C4-2B (cell line): ENCODE measurements around the gene FLRT3.

Experiments used
- H3K27ac ChIP-seq: fragments of 450-650 bp; 2 replicates; pipeline ENCODE4 v1.5.1; 2017
- ZFX ChIP-seq: fragments of 450-650 bp; IDR thresholded peaks from 2 replicates; pipeline ENCODE4 v1.6.1; 2017
- TF ChIP-seq, protein P1 (sequence below): fragments of 450-650 bp; conservative IDR thresholded peaks from 2 replicates; pipeline ENCODE4 v1.5.1; 2017; ENCODE audit warnings: mild to moderate bottlenecking

FLRT3 gene

DNA sequence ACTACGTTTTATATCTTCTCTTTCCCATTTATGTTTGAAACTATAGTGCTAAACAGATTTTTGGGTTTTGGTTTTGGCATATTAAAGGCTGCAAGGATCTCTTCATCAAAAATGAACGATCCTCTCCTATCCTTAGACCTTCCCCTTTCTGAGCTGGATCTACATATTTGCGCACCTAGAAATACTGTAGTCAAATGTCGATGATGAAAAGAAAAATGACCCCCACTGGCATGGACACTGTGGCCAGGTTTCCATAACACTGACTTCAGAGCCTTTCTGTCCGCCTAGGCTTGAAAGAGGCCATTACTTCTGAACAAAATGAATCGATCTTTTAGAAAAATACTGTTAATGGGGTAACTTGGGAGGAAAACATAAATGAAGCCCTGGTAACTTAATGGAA, 5.8 kb downstream of the FLRT3 start:
- H3K27ac ChIP-seq, result no peak overlapping the region
- TF ChIP-seq, protein P1, sequence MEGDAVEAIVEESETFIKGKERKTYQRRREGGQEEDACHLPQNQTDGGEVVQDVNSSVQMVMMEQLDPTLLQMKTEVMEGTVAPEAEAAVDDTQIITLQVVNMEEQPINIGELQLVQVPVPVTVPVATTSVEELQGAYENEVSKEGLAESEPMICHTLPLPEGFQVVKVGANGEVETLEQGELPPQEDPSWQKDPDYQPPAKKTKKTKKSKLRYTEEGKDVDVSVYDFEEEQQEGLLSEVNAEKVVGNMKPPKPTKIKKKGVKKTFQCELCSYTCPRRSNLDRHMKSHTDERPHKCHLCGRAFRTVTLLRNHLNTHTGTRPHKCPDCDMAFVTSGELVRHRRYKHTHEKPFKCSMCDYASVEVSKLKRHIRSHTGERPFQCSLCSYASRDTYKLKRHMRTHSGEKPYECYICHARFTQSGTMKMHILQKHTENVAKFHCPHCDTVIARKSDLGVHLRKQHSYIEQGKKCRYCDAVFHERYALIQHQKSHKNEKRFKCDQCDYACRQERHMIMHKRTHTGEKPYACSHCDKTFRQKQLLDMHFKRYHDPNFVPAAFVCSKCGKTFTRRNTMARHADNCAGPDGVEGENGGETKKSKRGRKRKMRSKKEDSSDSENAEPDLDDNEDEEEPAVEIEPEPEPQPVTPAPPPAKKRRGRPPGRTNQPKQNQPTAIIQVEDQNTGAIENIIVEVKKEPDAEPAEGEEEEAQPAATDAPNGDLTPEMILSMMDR, result no peak
- TF ChIP-seq ZFX, result no peak

DNA sequence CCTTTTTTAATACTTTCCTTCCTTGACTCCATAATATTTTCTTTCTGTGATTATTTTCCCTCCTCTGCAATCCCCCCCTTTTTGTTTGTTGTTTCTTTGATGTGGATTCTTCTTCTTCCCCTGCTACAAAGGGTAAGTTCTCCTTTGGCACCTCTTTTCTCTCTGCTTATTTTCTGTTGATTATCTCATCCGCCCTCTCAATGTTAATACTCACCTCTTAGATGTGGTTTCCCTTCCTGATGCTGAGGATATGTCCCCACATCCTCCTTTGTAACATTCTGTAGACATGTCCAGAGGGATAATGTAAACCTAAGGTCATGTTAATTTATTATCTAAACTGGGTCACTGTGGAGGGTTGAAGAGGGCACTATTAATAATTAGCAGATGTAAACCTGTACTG, 17.7 kb downstream of the FLRT3 start:
- H3K27ac ChIP-seq, result no peak overlapping the region

DNA sequence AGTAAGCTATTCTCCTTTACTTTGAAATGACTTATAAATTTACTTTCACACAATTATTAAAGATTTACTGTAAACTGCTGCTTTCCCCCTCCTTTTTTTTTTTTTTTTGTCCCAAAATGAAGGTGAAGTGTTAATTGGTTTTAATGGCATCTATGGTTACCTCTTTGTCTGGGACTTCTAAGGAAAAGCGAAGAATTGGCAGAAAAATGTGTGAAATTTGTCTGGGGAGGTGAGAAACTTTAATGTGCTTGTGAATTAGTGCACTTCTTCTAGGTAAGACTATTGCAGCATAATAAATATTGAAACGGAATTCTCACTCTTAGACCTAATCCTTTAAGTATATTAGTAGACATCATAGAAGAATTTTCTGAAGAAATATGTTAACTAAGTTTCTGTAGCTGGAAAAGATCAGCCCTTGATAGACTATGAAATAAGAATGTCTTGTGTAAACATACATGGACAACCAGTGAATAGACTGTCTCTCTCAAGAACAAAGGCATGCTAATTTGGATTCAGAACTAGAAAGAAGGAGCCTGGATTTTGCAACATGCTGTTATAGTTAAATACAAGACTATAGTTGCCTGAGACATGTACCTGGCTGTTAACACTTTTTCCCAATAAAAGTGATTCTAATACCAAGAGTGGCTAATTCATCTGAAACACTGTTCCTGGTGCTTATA, 23.9 kb downstream of the FLRT3 start:
- no peak for TF ChIP-seq ZFX
- TF ChIP-seq, protein P1, result no peak
- H3K27ac ChIP-seq, result no peak overlapping the region

More for the DNA sequence above, 17.7 kb downstream of the FLRT3 start:
- TF ChIP-seq, protein P1, result no peak
- TF ChIP-seq ZFX, result no peak

DNA sequence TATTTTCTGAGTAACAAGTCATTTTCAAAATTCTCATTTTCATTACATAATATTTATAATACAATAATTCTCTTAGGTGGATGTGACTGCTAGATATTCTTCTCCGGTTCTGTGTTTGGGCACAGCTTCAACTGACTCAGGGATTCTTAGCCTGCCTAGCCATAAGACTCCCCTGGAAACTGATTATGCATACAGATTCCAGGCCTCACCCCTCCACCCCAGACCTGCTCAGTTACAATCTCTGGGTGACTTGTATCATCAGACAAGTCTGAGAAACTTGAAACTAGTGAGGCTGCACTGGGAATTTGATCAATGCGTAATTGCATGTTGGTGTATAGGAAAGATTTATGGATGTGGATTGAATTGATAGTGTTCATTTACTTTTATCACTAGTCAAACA, 25.4 kb downstream of the FLRT3 start:
- TF ChIP-seq ZFX, result no peak
- TF ChIP-seq, protein P1, result no peak
- H3K27ac ChIP-seq, result no peak overlapping the region

DNA sequence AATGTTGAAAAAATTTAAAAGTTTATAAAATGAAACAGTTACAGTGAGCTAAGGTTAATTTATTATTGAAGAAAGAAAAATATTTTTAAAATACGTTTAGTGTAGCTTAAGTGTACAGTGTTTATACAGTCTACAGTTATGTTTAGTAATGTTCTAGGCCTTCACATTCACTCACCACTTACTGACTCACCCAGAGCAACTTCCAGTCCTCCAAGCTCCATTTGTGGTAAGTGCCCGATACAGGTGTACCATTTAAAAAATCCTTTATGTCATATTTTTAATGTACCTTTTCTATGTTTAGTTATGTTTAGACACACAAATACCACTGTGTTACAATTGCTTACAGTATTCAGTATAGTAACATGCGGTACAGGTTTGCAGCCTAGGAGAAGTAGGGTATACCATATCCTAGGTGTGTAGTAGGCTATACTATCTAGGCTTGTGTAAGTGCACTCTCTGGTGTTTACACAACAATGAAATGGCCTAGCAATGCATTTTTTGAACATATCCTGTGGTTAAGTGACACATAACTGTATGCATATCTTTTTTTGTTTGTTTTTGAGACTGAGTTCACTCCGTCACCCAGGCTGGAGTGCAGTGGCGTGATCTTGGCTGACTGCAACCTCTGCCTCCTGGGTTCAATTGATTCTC, 26.3 kb downstream of the FLRT3 start:
- H3K27ac ChIP-seq, result no peak overlapping the region
- TF ChIP-seq, protein P1, result no peak
- no peak for TF ChIP-seq ZFX

DNA sequence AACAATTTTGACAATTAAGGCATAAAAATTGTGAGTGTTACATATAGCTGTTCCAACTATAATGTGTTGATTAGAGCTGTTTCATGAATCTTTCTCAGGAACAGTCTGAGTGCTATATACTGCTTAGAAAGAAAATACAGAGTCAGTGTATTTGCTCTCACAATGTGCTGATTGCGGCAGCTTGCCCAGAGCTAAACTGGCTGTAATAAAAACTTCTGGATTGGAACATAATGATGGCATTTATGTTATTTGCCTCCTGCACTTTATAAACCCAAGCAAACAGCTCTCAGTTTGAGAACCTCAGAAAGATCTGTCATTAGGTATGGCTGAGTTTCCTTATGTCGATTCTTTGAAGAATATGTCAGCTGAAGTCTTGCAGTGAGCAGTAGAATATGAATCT, 29.5 kb downstream of the FLRT3 start:
- TF ChIP-seq ZFX, result no peak
- TF ChIP-seq, protein P1, result no peak

DNA sequence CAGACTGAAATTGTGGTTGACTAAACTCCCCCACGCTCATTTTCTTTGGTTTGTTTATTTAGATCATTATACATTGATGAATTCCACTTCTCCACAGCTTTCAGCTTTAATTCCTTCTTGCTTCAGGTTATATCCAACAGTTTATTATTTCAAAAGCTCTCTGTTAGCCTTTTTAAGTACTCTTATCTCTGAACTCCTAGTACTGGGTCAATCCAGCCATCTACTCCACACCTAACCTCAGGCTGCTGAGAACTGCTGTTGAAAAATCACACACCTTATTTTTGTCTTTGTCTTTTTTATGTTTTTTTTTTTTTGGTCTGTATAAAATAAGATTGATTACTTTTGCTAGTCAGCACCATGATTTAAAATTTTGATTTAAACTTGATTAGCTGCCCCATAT, 32.9 kb downstream of the FLRT3 start:
- TF ChIP-seq, protein P1, result no peak
- no peak for TF ChIP-seq ZFX

More for the DNA sequence above, 29.5 kb downstream of the FLRT3 start:
- H3K27ac ChIP-seq, result no peak overlapping the region

More for the DNA sequence above, 32.9 kb downstream of the FLRT3 start:
- H3K27ac ChIP-seq, result no peak overlapping the region
